HCT116 (cell line): ENCODE measurements around the gene NAT9. TPM values are rescaled to one million over a fixed set of nuclear protein-coding genes. Genes with fewer than 3 reads are reported as not detected.

Source experiments
- ATAC-seq: fragments of 200-7000 bp; cut with Tn5 transposase; 2 replicates; pipeline ENCODE4 v1.9.1; 2020; ENCODE audit warnings: mild to moderate bottlenecking, moderate library complexity
- BruUV-seq: library from RNA; stranded (reverse); fragments of 400-500 nt; replicated peaks from 2 replicates; lab custom pipeline; 2021; lab: Mats Ljungman, UMichigan
- CTCF ChIA-PET: fragments of 300-600 bp; sonication (Branson Sonifier 250); formaldehyde crosslinking; loops from one replicate; lab custom pipeline; 2021; ENCODE audit warnings: antibody characterized with exemption; lab: Charles Lee
- POLR2A ChIA-PET: fragments of 300-600, 350-600 bp; sonication (Branson Sonifier 250); formaldehyde crosslinking; loops from one replicate; lab custom pipeline; 2021; ENCODE audit warnings: antibody characterized with exemption; lab: Charles Lee
- RAD21 ChIA-PET, 2 experiments: fragments of 300-600 bp; sonication (Branson Sonifier 250); formaldehyde crosslinking; loops; one replicate each; lab custom pipeline; 2023; ENCODE audit warnings: low total read pairs in 2 of 2; ENCODE audit not compliant: uncharacterized antibody in 2 of 2, unreplicated experiment in 2 of 2, low non-redundant PET in 1 of 2; lab: Charles Lee
- DNase-seq: peaks from one replicate; pipeline ENCODE4 v3.0.0-alpha.2; 2010; ENCODE audit warnings: low read depth, low spot score
- H2AFZ ChIP-seq: fragments of 200-600 bp; shearing (Covaris generic), sonication (generic); 2 replicates; pipeline ENCODE4 v1.6.1; 2017; ENCODE audit warnings: low read depth, mixed run types, mixed read lengths, antibody characterized with exemption, low read length; ENCODE audit not compliant: poor library complexity, severe bottlenecking
- H3K27ac ChIP-seq: 2 replicates; pipeline ENCODE4 v1.5.1; 2012; ENCODE audit warnings: low read depth, low read length
- H3K27me3 ChIP-seq: fragments of 200-600 bp; sonication (generic); 2 replicates; pipeline ENCODE4 v1.6.1; 2016; ENCODE audit warnings: mixed run types, low read length, mixed read lengths; ENCODE audit not compliant: insufficient read depth
- H3K36me3 ChIP-seq, 2 experiments: fragments of 200-500 bp in 1 of 2; fragments of 200-600 bp in 1 of 2; sonication (Bioruptor generic) in 1 of 2; sonication (generic) in 1 of 2; 2 replicates each; pipeline versions ENCODE4 v1.5.1 to v1.6.1; 2014 to 2016; ENCODE audit warnings: low read length in 2 of 2, inconsistent platforms in 1 of 2, mixed read lengths in 1 of 2, mixed run types in 1 of 2; ENCODE audit not compliant: insufficient read depth in 2 of 2, control insufficient read depth in 1 of 2
- H3K4me1 ChIP-seq, 2 experiments: fragments of 200-600 bp in 1 of 2; sonication (generic) in 1 of 2; 2 replicates each; pipeline versions ENCODE4 v1.5.1 to v1.6.1; 2012 to 2017; ENCODE audit warnings: low read length in 2 of 2, inconsistent platforms in 1 of 2, mild to moderate bottlenecking in 1 of 2, mixed read lengths in 1 of 2, mixed run types in 1 of 2, moderate library complexity in 1 of 2; ENCODE audit not compliant: insufficient read depth in 2 of 2, control insufficient read depth in 1 of 2
- H3K4me2 ChIP-seq: fragments of 200-600 bp; sonication (generic); 2 replicates; pipeline ENCODE4 v1.6.1; 2017; ENCODE audit warnings: mixed run types, low read length, mixed read lengths
- H3K4me3 ChIP-seq, 2 experiments: fragments of 200-600 bp in 1 of 2; sonication (generic) in 1 of 2; replicated peaks in 1 of 2; 2 replicates each; pipeline ENCODE4 v1.5.1; 2011 to 2016; ENCODE audit warnings: low read length in 2 of 2, control low read depth in 1 of 2, low read depth in 1 of 2, mild to moderate bottlenecking in 1 of 2, mixed read lengths in 1 of 2, mixed run types in 1 of 2
- H3K79me2 ChIP-seq: fragments of 200-600 bp; sonication (generic); 2 replicates; pipeline ENCODE4 v1.6.1; 2017; ENCODE audit warnings: mild to moderate bottlenecking, mixed run types, low read length, moderate library complexity, mixed read lengths; ENCODE audit not compliant: insufficient read depth
- H3K9ac ChIP-seq: fragments of 200-600 bp; sonication (generic); 2 replicates; pipeline ENCODE4 v1.6.1; 2016; ENCODE audit warnings: low read length, mixed read lengths
- H3K9me2 ChIP-seq: fragments of 200-600 bp; sonication (generic), shearing (Covaris generic); 2 replicates; pipeline ENCODE4 v1.6.1; 2017; ENCODE audit warnings: mixed run types, mild to moderate bottlenecking, moderate library complexity; ENCODE audit not compliant: insufficient read depth
- H3K9me3 ChIP-seq, 2 experiments: fragments of 200-500 bp in 1 of 2; fragments of 200-600 bp in 1 of 2; sonication (Bioruptor generic) in 1 of 2; sonication (generic) in 1 of 2; 2 replicates each; pipeline ENCODE4 v1.6.1; 2014 to 2017; ENCODE audit warnings: low read length in 2 of 2, mixed read lengths in 2 of 2, inconsistent platforms in 1 of 2, low read depth in 1 of 2, mild to moderate bottlenecking in 1 of 2, mixed run types in 1 of 2, moderate library complexity in 1 of 2; ENCODE audit not compliant: control insufficient read depth in 1 of 2, insufficient read depth in 1 of 2
- H4K20me1 ChIP-seq: fragments of 200-600 bp; sonication (generic), shearing (Covaris generic); 2 replicates; pipeline ENCODE4 v1.6.1; 2017; ENCODE audit warnings: mixed run types, mild to moderate bottlenecking, moderate library complexity; ENCODE audit not compliant: insufficient read depth
- EGR1 ChIP-seq: IDR thresholded peaks from 2 replicates; pipeline ENCODE4 v1.6.1; 2012; ENCODE audit warnings: low read depth
- ELF1 ChIP-seq: IDR thresholded peaks from 2 replicates; pipeline ENCODE4 v1.6.1; 2012; ENCODE audit warnings: low read depth, borderline replicate concordance
- EZH2 ChIP-seq: fragments of 200-600 bp; sonication (generic); IDR thresholded peaks from 2 replicates; pipeline ENCODE4 v1.6.1; 2017; ENCODE audit warnings: antibody characterized with exemption, mixed run types
- POLR2A ChIP-seq: IDR thresholded peaks from 2 replicates; pipeline ENCODE4 v1.7.0; 2011; ENCODE audit warnings: borderline replicate concordance; ENCODE audit not compliant: insufficient read depth, insufficient read length; ENCODE audit errors: extremely low read depth
- SIN3A ChIP-seq: IDR thresholded peaks from 2 replicates; pipeline ENCODE4 v1.6.1; 2012; ENCODE audit warnings: low read depth
- TCF7L2 ChIP-seq: IDR thresholded peaks from 2 replicates; pipeline ENCODE4 v1.7.0; 2011; ENCODE audit warnings: borderline replicate concordance, inconsistent platforms; ENCODE audit not compliant: insufficient read depth, insufficient read length; ENCODE audit errors: extremely low read depth
- YY1 ChIP-seq: IDR thresholded peaks from 2 replicates; pipeline ENCODE4 v1.6.1; 2011; ENCODE audit warnings: low read length, low read depth, moderate library complexity, mild to moderate bottlenecking; ENCODE audit not compliant: insufficient replicate concordance; ENCODE audit errors: extremely low read depth
- ZFX ChIP-seq: fragments of 450-650 bp; IDR thresholded peaks from 2 replicates; pipeline ENCODE4 v1.6.1; 2017
- ZNF274 ChIP-seq: fragments of 200-500 bp; sonication (Bioruptor generic); IDR thresholded peaks from 2 replicates; pipeline ENCODE4 v1.6.1; 2014; ENCODE audit warnings: mild to moderate bottlenecking, low read depth, low read length, inconsistent platforms
- intact Hi-C: fragments of 100-400 bp; cut with micrococcal nuclease; formaldehyde crosslinking; loops from 2 replicates; pipeline ENCODE4 v1.10.0; 2022
- total RNA-seq: library from RNA; stranded (reverse); gene quantifications from one replicate; pipeline ENCODE4 v1.2.1, GENCODE V29; 2021; ENCODE audit not compliant: unreplicated experiment
- TF ChIP-seq, protein P1 (sequence below): IDR thresholded peaks from 2 replicates; pipeline ENCODE4 v1.6.1; 2011; ENCODE audit warnings: mild to moderate bottlenecking, low read length, moderate library complexity; ENCODE audit not compliant: insufficient replicate concordance; ENCODE audit errors: extremely low read depth
- TF ChIP-seq, protein P2 (sequence below): IDR thresholded peaks from 2 replicates; pipeline ENCODE4 v1.6.1; 2012

NAT9 gene
- total RNA-seq, 1 experiment from 2014 or later: 88.7 TPM

DNA sequence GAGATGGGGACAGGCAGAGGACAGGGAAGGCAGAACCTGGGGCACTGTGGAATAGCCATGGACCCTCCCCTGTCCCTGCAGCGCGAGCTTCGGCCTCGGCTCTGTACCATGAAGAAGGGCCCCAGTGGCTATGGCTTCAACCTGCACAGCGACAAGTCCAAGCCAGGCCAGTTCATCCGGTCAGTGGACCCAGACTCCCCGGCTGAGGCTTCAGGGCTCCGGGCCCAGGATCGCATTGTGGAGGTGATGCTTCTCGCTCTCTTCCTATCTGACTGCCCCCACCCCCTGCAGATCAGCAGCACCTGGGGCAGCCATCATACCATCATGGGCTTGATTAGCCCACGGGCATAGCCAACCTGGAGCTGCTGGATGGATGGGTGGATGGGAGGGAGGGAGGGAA, 14.2 kb downstream of the NAT9 start:
- no peak overlapping the region for H3K27ac ChIP-seq
- ChIA-PET POLR2A (no interaction called here), RAD21 (no interaction called here), CTCF (interaction anchor here (1.0 to 1.5 kb wide), 2 partner anchors 9 to 14 kb away, joined by 4 to 6 read pairs; partner anchors contain the start of gene NAT9)
- no peaks in the 10 kb centered on the region for H3K9me2 ChIP-seq
- no peak overlapping the region for H3K9ac ChIP-seq
- H3K4me1 ChIP-seq: peaks cover 41 to 47% of the 10 kb centered on the region in 2 experiments
- no peak overlapping the region for H3K4me3 ChIP-seq
- no peak for TF ChIP-seq ZFX
- TF ChIP-seq, protein P1, sequence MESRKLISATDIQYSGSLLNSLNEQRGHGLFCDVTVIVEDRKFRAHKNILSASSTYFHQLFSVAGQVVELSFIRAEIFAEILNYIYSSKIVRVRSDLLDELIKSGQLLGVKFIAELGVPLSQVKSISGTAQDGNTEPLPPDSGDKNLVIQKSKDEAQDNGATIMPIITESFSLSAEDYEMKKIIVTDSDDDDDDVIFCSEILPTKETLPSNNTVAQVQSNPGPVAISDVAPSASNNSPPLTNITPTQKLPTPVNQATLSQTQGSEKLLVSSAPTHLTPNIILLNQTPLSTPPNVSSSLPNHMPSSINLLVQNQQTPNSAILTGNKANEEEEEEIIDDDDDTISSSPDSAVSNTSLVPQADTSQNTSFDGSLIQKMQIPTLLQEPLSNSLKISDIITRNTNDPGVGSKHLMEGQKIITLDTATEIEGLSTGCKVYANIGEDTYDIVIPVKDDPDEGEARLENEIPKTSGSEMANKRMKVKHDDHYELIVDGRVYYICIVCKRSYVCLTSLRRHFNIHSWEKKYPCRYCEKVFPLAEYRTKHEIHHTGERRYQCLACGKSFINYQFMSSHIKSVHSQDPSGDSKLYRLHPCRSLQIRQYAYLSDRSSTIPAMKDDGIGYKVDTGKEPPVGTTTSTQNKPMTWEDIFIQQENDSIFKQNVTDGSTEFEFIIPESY: no peak
- no peak for TF ChIP-seq ZNF274
- TF ChIP-seq, protein P2, sequence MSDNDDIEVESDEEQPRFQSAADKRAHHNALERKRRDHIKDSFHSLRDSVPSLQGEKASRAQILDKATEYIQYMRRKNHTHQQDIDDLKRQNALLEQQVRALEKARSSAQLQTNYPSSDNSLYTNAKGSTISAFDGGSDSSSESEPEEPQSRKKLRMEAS: no peak
- no peak for TF ChIP-seq YY1
- TF ChIP-seq POLR2A: no peak
- no peak for TF ChIP-seq SIN3A
- TF ChIP-seq EZH2: no peak
- no peak for TF ChIP-seq TCF7L2
- TF ChIP-seq ELF1: no peak
- no peak for TF ChIP-seq EGR1
- no peaks in the 10 kb centered on the region for H3K9me3 ChIP-seq
- no TSS peak for BruUV-seq
- intact Hi-C loops: no loop called here
- H3K4me2 ChIP-seq: no peak overlapping the region
- ATAC-seq (no peak), DNase-seq (no peak)
- H2AFZ ChIP-seq: no peak overlapping the region
- no peaks in the 10 kb centered on the region for H3K27me3 ChIP-seq
- H4K20me1 ChIP-seq: no peaks in the 10 kb centered on the region; the same call in 1 of the 2 replicates
- peaks cover 0 to 4% of the 10 kb centered on the region in 2 experiments; a peak in 1 of 4 replicates for H3K36me3 ChIP-seq
- H3K79me2 ChIP-seq: peaks cover 47% of the 10 kb centered on the region
